Urothelium cell line (cell line): ENCODE measurements around the gene BCAS1.
A peak's percentile ranks its signal among the peaks of the same experiment; 100 is the strongest.

Experiments
- DNase-seq: peaks from one replicate; pipeline ENCODE4 v3.0.0; 2011; ENCODE audit warnings: low spot score, mixed read lengths
- FAIRE-seq: peaks from 2 replicates; lab custom pipeline; 2011; peaks lifted over from hg19 to GRCh38; lab: Jason Lieb, UNC

Gene BCAS1

GRCh38 chr20:54103762-54104600, 33.6 kb upstream of the BCAS1 start:
- no peak for DNase-seq
- no peak for FAIRE-seq

GRCh38 chr20:54103067-54103761, 32.8 kb upstream of the BCAS1 start:
- no peak for FAIRE-seq
- DNase-seq = peak; percentile 83

- no peak for DNase-seq
- FAIRE-seq = no peak
Observed at GRCh38 chr20:54102543-54102942, 32.1 kb upstream of the BCAS1 start.

DNA sequence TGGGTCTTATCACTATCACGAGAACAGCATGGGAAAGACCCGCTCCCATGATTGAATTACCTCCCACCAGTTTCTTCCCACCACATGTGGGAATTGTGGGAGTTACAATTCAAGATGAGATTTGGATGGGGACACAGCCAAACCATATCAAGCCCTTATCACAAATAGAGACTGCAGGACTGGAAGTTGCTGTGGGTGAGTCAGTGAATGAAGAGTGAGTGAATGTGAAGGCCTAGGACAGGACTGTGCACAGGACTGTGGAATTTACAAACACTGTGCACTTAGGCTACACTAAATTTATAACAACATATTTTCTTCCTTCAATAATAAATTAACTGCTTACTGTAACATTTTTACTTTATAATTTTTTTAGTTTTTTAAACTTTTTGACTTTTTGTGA, 30.2 kb upstream of the BCAS1 start:
- no peak for FAIRE-seq

GRCh38 chr20:54099894-54100293, 29.5 kb upstream of the BCAS1 start:
- DNase-seq = no peak
- FAIRE-seq = peak; percentile 84

More for the DNA sequence above, 30.2 kb upstream of the BCAS1 start:
- no peak for DNase-seq

DNA sequence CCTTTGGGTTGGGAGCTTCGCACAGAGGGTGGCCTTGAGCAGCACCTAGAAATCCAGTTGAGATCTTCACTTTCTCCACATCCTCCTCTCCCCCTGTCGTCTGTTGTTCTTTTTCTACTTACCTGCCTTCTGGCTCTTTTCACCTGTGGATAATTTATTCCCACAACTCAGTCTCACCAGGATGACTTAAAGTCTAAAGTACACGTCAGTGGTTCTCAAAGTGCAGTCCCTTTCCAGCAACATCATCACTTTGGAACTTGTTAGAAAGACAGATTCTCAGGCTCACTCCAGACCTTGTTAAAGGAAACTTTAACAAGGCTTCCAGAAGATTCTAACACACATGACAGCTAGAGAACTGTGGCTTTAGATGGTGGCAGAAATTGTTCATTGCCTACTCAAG, 27.7 kb upstream of the BCAS1 start:
- DNase-seq (no peak), FAIRE-seq (no peak)

GRCh38 chr20:54097236-54097529, 26.8 kb upstream of the BCAS1 start:
- FAIRE-seq (no peak), DNase-seq (no peak)

DNA sequence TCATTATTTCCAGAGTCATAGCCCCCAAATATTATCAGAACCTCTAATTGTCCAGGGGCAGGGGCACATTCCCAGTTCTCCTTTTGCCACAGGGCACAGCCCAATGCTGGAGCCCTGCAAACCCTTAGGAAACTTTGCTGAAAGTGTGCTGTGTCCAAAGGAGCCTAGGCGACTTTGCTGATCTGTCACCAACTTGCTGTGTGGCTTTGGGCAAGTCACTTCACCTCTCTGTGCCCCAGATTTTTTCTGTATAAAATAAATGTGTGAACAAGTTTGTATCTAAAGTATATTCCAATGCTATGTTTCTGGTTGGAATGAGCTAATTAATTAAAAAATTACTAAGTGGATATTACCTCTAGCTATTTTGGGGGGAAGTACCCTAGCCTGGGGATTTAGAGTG, 25.4 kb upstream of the BCAS1 start:
- FAIRE-seq = no peak
- no peak for DNase-seq

DNA sequence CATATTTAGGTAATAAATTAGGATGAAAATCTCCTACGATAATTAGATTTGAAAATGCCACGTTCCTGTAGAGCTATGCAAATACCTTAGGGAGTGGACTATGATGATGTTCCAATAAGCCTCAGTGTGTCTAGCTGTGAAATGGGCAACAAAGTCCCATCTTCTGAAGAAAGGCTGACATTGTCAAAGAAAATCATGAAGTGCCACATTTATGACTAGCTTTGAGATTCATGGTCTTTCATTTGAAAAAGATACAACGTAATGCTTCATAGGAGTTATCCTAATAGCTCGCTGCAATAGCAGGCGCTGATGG, 23.8 kb upstream of the BCAS1 start:
- FAIRE-seq = no peak
- DNase-seq = no peak

- DNase-seq (no peak), FAIRE-seq (no peak)
Observed at GRCh38 chr20:54093423-54094267, 23.3 kb upstream of the BCAS1 start.

GRCh38 chr20:54092021-54092420, 21.6 kb upstream of the BCAS1 start:
- FAIRE-seq (no peak), DNase-seq (no peak)

GRCh38 chr20:54091120-54091480, 20.7 kb upstream of the BCAS1 start:
- DNase-seq (no peak), FAIRE-seq (no peak)

GRCh38 chr20:54090230-54091119, 20.1 kb upstream of the BCAS1 start:
- DNase-seq = no peak
- no peak for FAIRE-seq

GRCh38 chr20:54088430-54088829, 18.0 kb upstream of the BCAS1 start:
- FAIRE-seq = no peak
- DNase-seq = no peak

- DNase-seq (no peak), FAIRE-seq (no peak)
Observed at GRCh38 chr20:54086507-54087039, 16.2 kb upstream of the BCAS1 start.

DNA sequence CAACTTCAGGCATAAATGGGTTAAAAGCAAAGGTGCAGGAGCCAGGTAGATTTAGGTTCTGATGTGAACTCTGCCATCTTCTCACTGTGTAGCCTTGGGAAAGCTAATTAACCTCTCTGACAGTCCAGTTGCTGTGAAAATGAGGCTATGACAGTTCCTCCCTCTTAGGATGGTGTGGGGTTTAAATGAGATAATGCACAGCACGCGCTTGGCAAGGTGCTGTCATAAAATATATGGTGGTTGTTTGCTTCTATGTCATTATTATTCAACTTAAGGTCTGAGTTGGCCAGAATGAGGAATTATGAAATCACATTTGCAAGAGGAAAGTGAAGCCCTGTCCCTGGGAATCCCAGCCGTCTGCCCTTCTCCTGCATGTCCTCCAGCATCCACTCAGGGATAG, 15.5 kb upstream of the BCAS1 start:
- no peak for FAIRE-seq
- no peak for DNase-seq

GRCh38 chr20:54085425-54085824, 15.0 kb upstream of the BCAS1 start:
- no peak for FAIRE-seq
- DNase-seq = no peak

GRCh38 chr20:54084727-54085388, 14.5 kb upstream of the BCAS1 start:
- no peak for DNase-seq
- no peak for FAIRE-seq

DNA sequence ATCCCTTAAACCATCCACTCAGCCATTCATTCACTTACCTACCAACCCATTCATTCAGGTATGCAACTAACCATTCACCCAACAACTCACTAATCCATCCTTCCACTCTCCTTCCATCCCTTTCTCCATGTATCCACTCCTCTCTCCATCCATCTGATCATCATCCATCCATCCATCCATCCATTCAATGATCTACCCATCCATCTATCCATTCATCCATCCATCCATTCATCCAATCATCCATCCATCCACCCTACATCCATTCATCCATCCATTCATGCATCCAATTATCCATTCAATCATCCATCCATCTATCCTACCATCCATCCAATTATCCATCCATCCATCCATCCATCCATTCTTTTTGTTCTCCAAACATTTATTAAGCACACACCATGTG, 13.8 kb upstream of the BCAS1 start:
- DNase-seq (no peak), FAIRE-seq (peak; percentile 52)

- FAIRE-seq = no peak
- no peak for DNase-seq
Observed at GRCh38 chr20:54083459-54083858, 13.1 kb upstream of the BCAS1 start.
